Measurements from ENCODE around the gene MYO1C. TPM values are rescaled to one million over a fixed set of nuclear protein-coding genes. Genes with fewer than 3 reads are reported as not detected.

The MYO1C gene
- total and polyA plus RNA-seq, 5 donors from 2014 or later: 7.3 to 33.7 (median 10.6) TPM

DNA sequence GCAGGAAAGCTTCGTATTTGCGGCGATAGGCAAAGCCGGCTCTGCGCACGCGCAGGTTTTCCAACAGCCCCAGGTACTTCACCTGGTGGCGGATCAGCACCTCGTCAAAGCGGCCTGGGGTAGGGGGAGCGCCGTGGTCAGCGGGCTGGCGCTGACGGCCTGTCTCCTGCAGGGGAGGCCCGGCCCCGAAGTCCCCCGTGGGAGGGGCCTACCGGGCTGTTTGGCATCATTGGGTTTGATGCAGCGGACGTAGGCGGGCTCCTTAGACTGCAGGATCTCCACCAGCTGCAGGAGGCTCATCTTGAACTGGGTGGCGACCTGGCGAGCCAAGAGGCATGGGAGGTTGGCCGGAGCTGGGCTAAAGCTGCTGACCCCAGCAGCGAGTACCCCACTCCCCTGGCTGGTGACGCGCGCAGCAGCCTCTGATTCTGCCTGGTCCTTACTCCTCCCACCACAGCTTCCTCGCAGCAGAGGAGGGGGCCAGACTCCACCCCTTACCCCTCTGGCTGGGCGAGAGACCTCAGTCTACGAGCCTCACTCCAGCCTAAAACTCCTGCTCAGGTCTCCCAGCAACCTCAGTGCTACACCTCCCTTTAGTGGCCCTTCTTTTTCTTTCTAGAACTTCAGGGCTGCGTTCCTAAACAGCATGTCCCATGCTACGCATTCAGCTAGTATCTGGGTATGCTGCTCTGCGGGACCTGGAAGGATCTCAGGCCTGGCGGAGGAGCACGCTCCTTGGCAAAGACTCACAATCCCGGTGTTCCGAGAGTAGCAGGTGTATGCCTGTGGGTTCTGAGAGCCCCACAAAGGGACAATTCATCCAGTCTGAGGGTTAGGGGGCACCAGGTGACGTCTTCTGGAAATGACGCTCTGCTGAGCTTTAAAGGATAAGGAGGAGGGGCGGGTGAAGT is 20.3 kb downstream of the MYO1C start:
- no peak overlapping the region for H3K27ac Mint-ChIP-seq
- DNase-seq (no peak), ATAC-seq (ENCODE audit: low read depth in 2 of 2) (no peak)
- peaks cover 18% of the 10 kb centered on the region for H3K36me3 Mint-ChIP-seq
- Histone ChIP-seq H3K4me1 (ENCODE audit: control insufficient read depth, insufficient read depth, low read length, poor library complexity, severe bottlenecking) (no peaks in the 10 kb centered on the region), H3K9me3 (ENCODE audit: control insufficient read depth in 2 of 2, low read length in 2 of 2) (no peaks in the 10 kb centered on the region), H3K36me3 (ENCODE audit: control insufficient read depth, insufficient read depth, low read length) (peaks cover 13% of the 10 kb centered on the region), H3K4me3 (ENCODE audit: low read depth, low read length) (no peak overlapping the region), H3K27ac (ENCODE audit: insufficient read depth, low read length, poor library complexity, severe bottlenecking) (no peak overlapping the region), H3K27me3 (ENCODE audit: control insufficient read depth, insufficient read depth, low read length) (no peaks in the 10 kb centered on the region)
- H3K27me3 Mint-ChIP-seq: no peaks in the 10 kb centered on the region
- peaks cover 0 to 1% (median 0%) of the 10 kb centered on the region in 7 donors for H3K9me3 Mint-ChIP-seq
- peaks cover 0 to 19% (median 6%) of the 10 kb centered on the region in 4 donors for H3K4me1 Mint-ChIP-seq
- no peak overlapping the region for H3K4me3 Mint-ChIP-seq

DNA sequence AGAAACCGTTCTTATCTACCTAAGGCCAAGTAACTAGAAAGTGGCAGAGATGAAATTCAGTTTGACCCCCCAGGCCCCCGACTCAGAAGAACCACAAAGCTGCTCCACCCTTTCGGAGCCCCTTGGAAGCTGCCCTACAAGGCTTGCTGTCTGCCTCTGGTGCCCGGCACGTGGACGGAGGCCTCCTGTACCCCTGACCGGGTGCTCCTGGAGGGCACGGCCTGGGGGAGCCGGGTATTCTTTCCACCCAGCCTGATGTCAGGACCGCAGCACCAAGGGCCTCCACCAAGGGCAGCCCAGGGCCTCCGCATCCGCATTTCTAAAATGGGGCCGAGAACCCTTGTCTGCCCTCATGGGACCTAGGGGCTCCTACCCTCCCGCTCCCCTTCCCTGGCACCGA is 21.0 kb downstream of the MYO1C start:
- Mint-ChIP-seq H3K27me3 (no peaks in the 10 kb centered on the region), H3K4me1 (peaks cover 0 to 19% (median 6%) of the 10 kb centered on the region in 4 donors), H3K36me3 (peaks cover 18% of the 10 kb centered on the region), H3K4me3 (no peak overlapping the region), H3K27ac (no peak overlapping the region), H3K9me3 (peaks cover 0 to 1% (median 0%) of the 10 kb centered on the region in 7 donors)
- no peaks in the 10 kb centered on the region for H3K4me1 ChIP-seq (ENCODE audit: control insufficient read depth, insufficient read depth, low read length, poor library complexity, severe bottlenecking)
- no peak overlapping the region for H3K27ac ChIP-seq (ENCODE audit: insufficient read depth, low read length, poor library complexity, severe bottlenecking)
- H3K4me3 ChIP-seq (ENCODE audit: low read depth, low read length): no peak overlapping the region
- DNase-seq (no peak), ATAC-seq (ENCODE audit: low read depth in 2 of 2) (no peak)
- no peaks in the 10 kb centered on the region for H3K27me3 ChIP-seq (ENCODE audit: control insufficient read depth, insufficient read depth, low read length)
- peaks cover 13% of the 10 kb centered on the region for H3K36me3 ChIP-seq (ENCODE audit: control insufficient read depth, insufficient read depth, low read length)
- H3K9me3 ChIP-seq (ENCODE audit: control insufficient read depth in 2 of 2, low read length in 2 of 2): no peaks in the 10 kb centered on the region

DNA sequence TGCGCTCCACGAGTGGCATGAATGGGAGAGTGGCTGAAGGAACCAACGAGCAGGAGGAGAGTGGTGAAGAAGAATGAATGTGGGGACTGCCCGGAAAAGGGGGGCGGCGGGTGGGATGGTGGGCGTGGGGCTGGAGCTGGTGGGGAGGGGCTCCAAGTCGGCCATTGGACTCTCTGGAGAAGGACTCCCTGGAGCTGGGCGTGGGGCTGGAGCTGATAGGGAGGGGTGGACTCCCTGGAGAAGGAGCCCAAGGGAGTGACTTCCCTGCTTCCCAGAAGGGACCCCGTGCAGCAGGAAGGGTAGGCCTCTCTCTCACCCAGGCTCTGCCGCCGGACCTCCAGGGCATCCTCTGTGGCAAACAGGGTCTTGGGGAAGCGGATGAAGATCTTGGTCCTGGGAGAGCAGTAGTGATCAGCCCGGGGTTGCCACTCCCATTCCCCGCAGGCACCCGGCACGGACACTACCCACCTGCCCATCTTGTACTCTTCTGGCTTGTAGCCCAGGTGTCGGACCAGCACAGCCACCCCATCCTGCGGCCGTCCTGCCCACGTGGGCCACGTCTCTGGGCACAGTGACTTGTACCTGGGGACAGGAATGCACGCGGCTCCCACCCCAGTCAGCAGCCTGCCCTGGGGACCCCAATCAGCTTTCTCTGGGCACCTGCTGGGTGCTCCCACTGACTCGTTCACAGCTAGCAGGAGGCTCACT is 21.6 kb downstream of the MYO1C start:
- H3K27ac Mint-ChIP-seq: peak overlapping the region in 1 of 3 donors; percentile 77
- H3K4me3 ChIP-seq (ENCODE audit: low read depth, low read length): no peak overlapping the region
- H3K4me1 Mint-ChIP-seq: peaks cover 0 to 19% (median 6%) of the 10 kb centered on the region in 4 donors
- no peak overlapping the region for H3K4me3 Mint-ChIP-seq
- H3K36me3 ChIP-seq (ENCODE audit: control insufficient read depth, insufficient read depth, low read length): peaks cover 13% of the 10 kb centered on the region
- H3K27me3 Mint-ChIP-seq: no peaks in the 10 kb centered on the region
- DNase-seq (no peak), ATAC-seq (ENCODE audit: low read depth in 2 of 2) (no peak)
- peaks cover 18% of the 10 kb centered on the region for H3K36me3 Mint-ChIP-seq
- H3K9me3 Mint-ChIP-seq: peaks cover 0 to 1% (median 0%) of the 10 kb centered on the region in 7 donors
- no peaks in the 10 kb centered on the region for H3K27me3 ChIP-seq (ENCODE audit: control insufficient read depth, insufficient read depth, low read length)
- no peaks in the 10 kb centered on the region for H3K4me1 ChIP-seq (ENCODE audit: control insufficient read depth, insufficient read depth, low read length, poor library complexity, severe bottlenecking)
- H3K27ac ChIP-seq (ENCODE audit: insufficient read depth, low read length, poor library complexity, severe bottlenecking): no peak overlapping the region
- H3K9me3 ChIP-seq (ENCODE audit: control insufficient read depth in 2 of 2, low read length in 2 of 2): no peaks in the 10 kb centered on the region

DNA sequence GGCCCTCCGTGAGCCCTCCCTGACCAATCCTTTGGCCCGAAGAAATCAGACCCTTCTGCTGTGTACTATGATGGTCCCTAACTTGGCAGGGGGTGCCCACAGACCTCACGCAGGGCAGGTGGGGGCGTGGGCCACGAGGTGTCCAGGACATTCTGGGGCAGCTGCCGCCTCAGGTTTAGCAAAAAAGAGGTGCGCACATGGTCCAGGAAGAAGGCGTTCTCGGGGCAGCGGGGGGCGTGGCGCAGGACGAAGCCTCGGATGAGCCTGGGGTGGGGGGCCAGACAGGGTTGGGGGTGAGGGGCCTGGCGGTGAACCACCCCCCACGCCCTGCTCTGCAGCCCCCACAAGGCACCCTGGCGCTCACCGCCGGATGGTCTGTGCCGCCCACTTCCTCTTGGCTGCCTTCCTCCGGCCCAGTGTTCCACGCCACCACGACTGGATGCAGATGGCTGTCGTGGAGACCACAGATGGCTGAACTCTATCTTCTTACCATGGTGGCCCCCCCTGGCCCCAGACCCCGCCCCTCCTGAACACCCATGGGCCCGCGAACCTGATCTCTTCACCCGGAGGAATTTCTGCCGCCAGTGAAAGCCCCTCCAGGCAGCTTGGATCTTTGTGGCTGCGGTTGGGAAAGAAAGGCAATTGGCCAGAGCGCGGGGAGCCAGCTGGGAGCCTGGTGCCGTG is 22.3 kb downstream of the MYO1C start:
- Mint-ChIP-seq H3K36me3 (peaks cover 14% of the 10 kb centered on the region), H3K9me3 (peaks cover 0 to 1% (median 0%) of the 10 kb centered on the region in 7 donors), H3K27ac (no peak overlapping the region), H3K27me3 (no peaks in the 10 kb centered on the region), H3K4me1 (peaks cover 0 to 16% (median 6%) of the 10 kb centered on the region in 4 donors), H3K4me3 (no peak overlapping the region)
- DNase-seq (no peak), ATAC-seq (ENCODE audit: low read depth in 2 of 2) (no peak)
- Histone ChIP-seq H3K4me3 (ENCODE audit: low read depth, low read length) (no peak overlapping the region), H3K4me1 (ENCODE audit: control insufficient read depth, insufficient read depth, low read length, poor library complexity, severe bottlenecking) (no peaks in the 10 kb centered on the region), H3K36me3 (ENCODE audit: control insufficient read depth, insufficient read depth, low read length) (peaks cover 13% of the 10 kb centered on the region), H3K9me3 (ENCODE audit: control insufficient read depth in 2 of 2, low read length in 2 of 2) (no peaks in the 10 kb centered on the region), H3K27ac (ENCODE audit: insufficient read depth, low read length, poor library complexity, severe bottlenecking) (no peak overlapping the region), H3K27me3 (ENCODE audit: control insufficient read depth, insufficient read depth, low read length) (no peaks in the 10 kb centered on the region)

DNA sequence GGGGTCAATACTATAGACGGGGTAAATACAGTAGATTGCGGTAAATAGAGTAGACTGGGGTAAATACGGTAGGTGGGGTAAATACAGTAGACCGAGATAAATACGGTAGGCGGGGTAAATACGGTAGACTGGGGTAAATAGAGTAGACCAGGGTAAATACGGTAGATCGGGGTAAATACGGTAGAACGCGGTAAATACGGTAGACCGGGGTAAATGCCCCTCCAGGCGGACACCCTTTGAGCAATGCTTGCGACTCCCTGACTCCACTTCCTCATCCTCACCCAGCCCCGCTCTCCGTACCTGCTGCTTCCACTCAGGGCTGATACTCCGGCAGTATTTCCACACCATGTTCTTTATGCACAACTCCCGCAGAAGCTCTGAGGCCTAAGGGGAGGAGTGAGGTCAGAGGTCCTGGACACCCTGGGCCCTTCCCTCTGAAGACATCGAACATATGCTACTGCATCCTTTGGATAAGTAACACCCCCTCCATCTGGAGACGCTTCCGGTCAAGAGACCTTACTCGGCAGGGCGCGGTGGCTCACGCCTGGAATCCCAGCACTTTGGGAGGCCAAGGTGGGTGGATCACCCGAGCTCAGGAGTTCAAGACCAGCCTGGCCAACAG is 23.1 kb downstream of the MYO1C start:
- DNase-seq: no peak
- H3K27me3 Mint-ChIP-seq: no peaks in the 10 kb centered on the region

DNA sequence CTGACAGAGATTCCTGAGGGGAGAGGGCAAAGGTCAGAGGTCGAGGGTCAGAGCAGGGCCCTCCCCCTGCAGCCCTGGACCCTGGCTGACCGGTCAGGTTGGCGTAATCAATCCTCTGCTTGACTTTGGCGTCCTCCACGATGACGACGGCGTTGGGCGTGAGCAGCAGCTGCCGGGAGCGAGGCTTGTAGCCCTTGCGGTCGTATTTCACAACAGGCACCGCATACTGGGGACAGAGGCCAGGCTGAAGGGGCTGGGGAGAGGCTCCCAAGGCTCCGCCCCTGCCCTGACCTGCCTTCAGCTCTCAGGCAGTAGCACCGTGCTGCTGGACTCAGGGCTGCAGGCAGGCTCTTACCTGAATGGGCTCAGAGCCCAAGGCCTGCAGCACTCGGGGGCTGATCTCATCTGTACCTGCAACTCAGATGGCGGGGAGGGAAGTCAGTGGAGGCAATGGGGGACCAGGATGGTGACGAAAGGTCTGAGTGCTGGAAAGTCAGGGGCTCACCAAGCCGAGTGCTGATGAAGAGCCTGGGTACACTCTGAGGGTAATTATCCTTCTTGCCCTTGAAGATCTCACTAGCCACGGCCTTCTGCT is 24.5 kb downstream of the MYO1C start:
- ATAC-seq (ENCODE audit: low read depth in 2 of 2): no peak
- Mint-ChIP-seq H3K36me3 (peaks cover 11% of the 10 kb centered on the region), H3K9me3 (peaks cover 0 to 2% (median 0%) of the 10 kb centered on the region in 7 donors), H3K4me1 (peaks cover 0 to 16% (median 9%) of the 10 kb centered on the region in 4 donors), H3K4me3 (no peak overlapping the region), H3K27ac (no peak overlapping the region), H3K27me3 (no peaks in the 10 kb centered on the region)
- Histone ChIP-seq H3K36me3 (ENCODE audit: control insufficient read depth, insufficient read depth, low read length) (peaks cover 13% of the 10 kb centered on the region), H3K9me3 (ENCODE audit: control insufficient read depth in 2 of 2, low read length in 2 of 2) (no peaks in the 10 kb centered on the region), H3K27me3 (ENCODE audit: control insufficient read depth, insufficient read depth, low read length) (no peaks in the 10 kb centered on the region), H3K4me3 (ENCODE audit: low read depth, low read length) (no peak overlapping the region), H3K4me1 (ENCODE audit: control insufficient read depth, insufficient read depth, low read length, poor library complexity, severe bottlenecking) (peaks cover 6% of the 10 kb centered on the region), H3K27ac (ENCODE audit: insufficient read depth, low read length, poor library complexity, severe bottlenecking) (no peak overlapping the region)
- no peak for DNase-seq

More for the DNA sequence above, 23.1 kb downstream of the MYO1C start:
- Mint-ChIP-seq H3K4me1 (peaks cover 0 to 19% (median 6%) of the 10 kb centered on the region in 4 donors), H3K27ac (peak overlapping the region in 1 of 3 donors; percentile 83), H3K4me3 (no peak overlapping the region), H3K9me3 (peaks cover 0 to 1% (median 0%) of the 10 kb centered on the region in 7 donors), H3K36me3 (peaks cover 14% of the 10 kb centered on the region)
- no peak overlapping the region for H3K27ac ChIP-seq (ENCODE audit: insufficient read depth, low read length, poor library complexity, severe bottlenecking)
- no peak overlapping the region for H3K4me3 ChIP-seq (ENCODE audit: low read depth, low read length)
- no peaks in the 10 kb centered on the region for H3K9me3 ChIP-seq (ENCODE audit: control insufficient read depth in 2 of 2, low read length in 2 of 2)
- H3K27me3 ChIP-seq (ENCODE audit: control insufficient read depth, insufficient read depth, low read length): no peaks in the 10 kb centered on the region
- no peak for ATAC-seq (ENCODE audit: low read depth in 2 of 2)
- H3K4me1 ChIP-seq (ENCODE audit: control insufficient read depth, insufficient read depth, low read length, poor library complexity, severe bottlenecking): no peaks in the 10 kb centered on the region
- peaks cover 13% of the 10 kb centered on the region for H3K36me3 ChIP-seq (ENCODE audit: control insufficient read depth, insufficient read depth, low read length)

DNA sequence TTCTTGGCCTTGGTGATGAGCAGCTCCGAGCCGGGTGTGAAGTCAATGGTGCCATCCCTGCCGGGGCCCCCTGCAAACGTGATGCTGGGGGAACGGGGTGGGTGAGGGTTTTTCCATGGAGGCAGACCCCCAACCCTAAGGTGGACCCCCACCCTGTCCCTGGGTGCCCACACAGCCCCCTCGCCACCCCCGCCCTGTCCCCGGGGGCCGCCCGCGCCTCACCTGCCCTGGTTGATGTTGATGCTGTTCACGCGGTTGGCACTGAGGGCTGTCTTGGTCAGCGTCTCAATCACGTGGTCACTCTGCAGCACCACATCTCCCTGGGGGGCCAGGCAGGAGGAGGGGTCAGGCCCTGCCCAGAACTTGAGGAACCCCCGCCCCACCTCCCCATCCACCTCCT is 25.2 kb downstream of the MYO1C start:
- H3K4me3 Mint-ChIP-seq: no peak overlapping the region
- no peaks in the 10 kb centered on the region for H3K27me3 Mint-ChIP-seq
- H3K4me1 ChIP-seq (ENCODE audit: control insufficient read depth, insufficient read depth, low read length, poor library complexity, severe bottlenecking): peaks cover 14% of the 10 kb centered on the region
- peaks cover 0 to 18% (median 15%) of the 10 kb centered on the region in 4 donors for H3K4me1 Mint-ChIP-seq
- peaks cover 11% of the 10 kb centered on the region for H3K36me3 Mint-ChIP-seq
- no peaks in the 10 kb centered on the region for H3K27me3 ChIP-seq (ENCODE audit: control insufficient read depth, insufficient read depth, low read length)
- H3K9me3 Mint-ChIP-seq: peaks cover 0 to 2% (median 0%) of the 10 kb centered on the region in 7 donors
- H3K27ac Mint-ChIP-seq: no peak overlapping the region
- DNase-seq (no peak), ATAC-seq (ENCODE audit: low read depth in 2 of 2) (no peak)
- no peaks in the 10 kb centered on the region for H3K9me3 ChIP-seq (ENCODE audit: control insufficient read depth in 2 of 2, low read length in 2 of 2)
- no peak overlapping the region for H3K4me3 ChIP-seq (ENCODE audit: low read depth, low read length)
- H3K27ac ChIP-seq (ENCODE audit: insufficient read depth, low read length, poor library complexity, severe bottlenecking): no peak overlapping the region
- peaks cover 13% of the 10 kb centered on the region for H3K36me3 ChIP-seq (ENCODE audit: control insufficient read depth, insufficient read depth, low read length)

All from CD4-positive, CD25-positive, alpha-beta regulatory T cell (primary cell).